Subcutaneous adipose tissue (tissue), 4 donors: Measurements from ENCODE around the gene VAMP4. TPM values are rescaled to one million over a fixed set of nuclear protein-coding genes. Genes with fewer than 3 reads are reported as not detected.

Source experiments
- CTCF ChIP-seq: fragments of 450-650 bp; IDR thresholded peaks from one replicate; pipeline ENCODE4 v1.5.1; 2016; ENCODE audit warnings: low read depth, mild to moderate bottlenecking, control low read depth, antibody characterized with exemption, moderate library complexity
- total RNA-seq, 4 donors: library from RNA; depleted of rRNA; stranded (reverse); fragments of >200 nt; gene quantifications; one replicate each; pipeline ENCODE4 v1.1.0, GENCODE V29; 2016

VAMP4 gene
- total RNA-seq, 4 donors from 2014 or later: 15.1 to 18.5 (median 17.7) TPM

- TF ChIP-seq CTCF: no peak
Measured at GRCh38 chr1:171739656-171740055, 2.2 kb downstream of the VAMP4 start.

GRCh38 chr1:171738911-171739310 is 3.0 kb downstream of the VAMP4 start:
- TF ChIP-seq CTCF: no peak

- no peak for TF ChIP-seq CTCF
Measured at GRCh38 chr1:171736196-171736595, 5.7 kb downstream of the VAMP4 start.

GRCh38 chr1:171730052-171730451 is 11.8 kb downstream of the VAMP4 start:
- TF ChIP-seq CTCF: no peak

GRCh38 chr1:171727778-171728177 is 14.1 kb downstream of the VAMP4 start:
- TF ChIP-seq CTCF: no peak

- TF ChIP-seq CTCF: no peak
Measured at GRCh38 chr1:171718848-171719247, 23.0 kb downstream of the VAMP4 start.

- TF ChIP-seq CTCF: no peak
Measured at GRCh38 chr1:171718216-171718615, 23.6 kb downstream of the VAMP4 start.
